Measurements from ENCODE around the gene HES2. TPM values are rescaled to one million over a fixed set of nuclear protein-coding genes. Genes with fewer than 3 reads are reported as not detected.

HES2 gene
- total and polyA plus RNA-seq, 9 of the 15 experiments (the other 6 are each of a cell fraction or from before 2014, with no cell fraction given), result 0.05 to 0.18 (median 0.07) TPM; not detected in 4

GRCh38 chr1:6427441-6428390 is 8.0 kb upstream of the HES2 start (continued):
- peak; percentile 96 for TF ChIP-seq PRDM10 (IDR thresholded peaks at IDR 0.05; ENCODE audit: partially characterized antibody)
- TF ChIP-seq GABPB1 (CRISPR knock-in tag; IDR thresholded peaks at IDR 0.05), result no peak

- H4K20me1 ChIP-seq (replicated peaks; ENCODE audit: control insufficient read depth, insufficient read depth, low read length), result peaks cover 44% of the 10 kb centered on the region
- H3K9me1 ChIP-seq (ENCODE audit: control insufficient read depth, insufficient read depth, low read length), result no peaks in the 10 kb centered on the region
- FAIRE-seq (no peak), ATAC-seq (no peak), DNase-seq (ENCODE audit: extremely low read depth in 1 of 4, low spot score in 3 of 4) (no peak)
- in situ Hi-C loops (cut with MboI), result no loop called here
- H3K79me2 ChIP-seq (ENCODE audit: control insufficient read depth, insufficient read depth, low read length), result no peaks in the 10 kb centered on the region
- H3K9me3 ChIP-seq (replicated peaks; ENCODE audit: control insufficient read depth, insufficient read depth, low read depth, low read length), result no peaks in the 10 kb centered on the region
- BruUV-seq (replicated peaks), result no TSS peak
- peaks cover 6 to 48% of the 10 kb centered on the region in 2 experiments; a peak in 3 of 5 replicates for H3K27me3 ChIP-seq (ENCODE audit: control insufficient read depth in 2 of 2, insufficient read depth in 2 of 2, low read length in 2 of 2)
- no peak overlapping the region for H3K4me3 ChIP-seq
- no peak overlapping the region for H3K27ac ChIP-seq (ENCODE audit: extremely low read depth, low read depth, low read length)
- peak overlapping the region; percentile 34 for H3K4me2 ChIP-seq (ENCODE audit: insufficient read depth, low read length)
- ChIA-PET POLR2A (interaction anchor here (0.5 to 1.3 kb wide), 5 partner anchors 10 to 67 kb away, joined by 3 to 8 read pairs (median 5); partner anchors contain the start of gene ACOT7), CTCF (ENCODE audit: low intra/inter-chr PET ratio) (no interaction called here)
- TF ChIP-seq ZNF76 (CRISPR knock-in tag; IDR thresholded peaks at IDR 0.05; ENCODE audit: borderline replicate concordance), result no peak
- TF ChIP-seq ZNF12 (CRISPR knock-in tag; IDR thresholded peaks at IDR 0.05), result 0 out of 2 replicates have a peak, but pooled peaks have one; percentile 23
- TF ChIP-seq CSDE1 (IDR thresholded peaks at IDR 0.05), result no peak
- H3K9ac ChIP-seq (ENCODE audit: insufficient read depth in 1 of 2, low read depth in 2 of 2, low read length in 2 of 2), result peak overlapping the region in 1 of 2 experiments; percentile 2; a peak in 1 of 4 replicates
- intact Hi-C loops (cut with micrococcal nuclease), result no loop called here
- H2AFZ ChIP-seq (ENCODE audit: low read depth, low read length), result no peak overlapping the region
- H3K4me1 ChIP-seq (replicated peaks in 1 of 2; ENCODE audit: control insufficient read depth in 2 of 2, insufficient read depth in 2 of 2, low read length in 2 of 2), result peaks cover 44 to 76% of the 10 kb centered on the region in 2 experiments
- WGBS (ENCODE audit: insufficient coverage, low coverage, missing lambda C conversion rate), result 52% methylated on average over 10 of the region's 10 CpGs
- H3K36me3 ChIP-seq (ENCODE audit: control insufficient read depth, insufficient read depth, low read length), result no peaks in the 10 kb centered on the region
These were observed 7.2 kb upstream of the HES2 start for GRCh38 chr1:6426972-6427350.

Measured in K562 (cell line).